KBM-7 (cell line): ENCODE measurements around the gene INO80D.
"Not testable (repeated sequence)": the region's sequence is repeated elsewhere in the genome, so short reads cannot be mapped to it uniquely, and the experiment has no call there.

Experiments
- DNase-seq: peaks from one replicate; pipeline ENCODE4 v3.0.0-alpha.2; 2015
- in situ Hi-C: fragments of 300-500 bp; cut with MboI; formaldehyde crosslinking; loops from 2 replicates; pipeline ENCODE4 v1.14.3; 2020; ENCODE audit warnings: low sequenced_read_pairs, low pct_unique_long_range_greater_than_20kb, mixed read lengths

Gene INO80D

GRCh38 chr2:206040525-206040924, 45.4 kb downstream of the INO80D start:
- DNase-seq: no peak
- in situ Hi-C loops: no loop called here

- in situ Hi-C loops, DNase-seq: not testable (repeated sequence)
Observed at GRCh38 chr2:206035393-206035792, 50.6 kb downstream of the INO80D start.

- DNase-seq, in situ Hi-C loops: not testable (repeated sequence)
Observed at GRCh38 chr2:206033452-206033851, 52.5 kb downstream of the INO80D start.

- in situ Hi-C loops: no loop called here
- no peak for DNase-seq
Observed at GRCh38 chr2:206031950-206032567, 53.9 kb downstream of the INO80D start.

GRCh38 chr2:206031162-206031784, 54.7 kb downstream of the INO80D start:
- DNase-seq: no peak
- in situ Hi-C loops: no loop called here

- in situ Hi-C loops: no loop called here
- no peak for DNase-seq
Observed at GRCh38 chr2:206028101-206028500, 57.9 kb downstream of the INO80D start.

- in situ Hi-C loops: no loop called here
- DNase-seq: peak; percentile 5
Observed at GRCh38 chr2:206023183-206023582, 62.8 kb downstream of the INO80D start.

- in situ Hi-C loops: no loop called here
- no peak for DNase-seq
Observed at GRCh38 chr2:206020171-206020570, 65.8 kb downstream of the INO80D start.

- DNase-seq, in situ Hi-C loops: not testable (repeated sequence)
Observed at GRCh38 chr2:206015746-206016145, 70.2 kb downstream of the INO80D start.

- no peak for DNase-seq
- in situ Hi-C loops: no loop called here
Observed at GRCh38 chr2:206011795-206012194, 74.2 kb downstream of the INO80D start.

- in situ Hi-C loops: no loop called here
- no peak for DNase-seq
Observed at GRCh38 chr2:206011018-206011614, 74.9 kb downstream of the INO80D start.

- in situ Hi-C loops: no loop called here
- peak; percentile 35 for DNase-seq
Observed at GRCh38 chr2:206004004-206004693, 81.8 kb downstream of the INO80D start.

GRCh38 chr2:206002440-206002839, 83.5 kb downstream of the INO80D start:
- in situ Hi-C loops: no loop called here

GRCh38 chr2:206001912-206002311, 84.1 kb downstream of the INO80D start:
- DNase-seq: no peak
- in situ Hi-C loops: no loop called here

More at GRCh38 chr2:206002440-206002839, 83.5 kb downstream of the INO80D start:
- DNase-seq: no peak

GRCh38 chr2:206000776-206001175, 85.2 kb downstream of the INO80D start:
- DNase-seq: no peak
- in situ Hi-C loops: no loop called here

- in situ Hi-C loops: no loop called here
- no peak for DNase-seq
Observed at GRCh38 chr2:205998583-205998982, 87.4 kb downstream of the INO80D start.

GRCh38 chr2:205996161-205996560, 89.8 kb downstream of the INO80D start:
- no peak for DNase-seq
- in situ Hi-C loops: no loop called here

- no peak for DNase-seq
- in situ Hi-C loops: no loop called here
Observed at GRCh38 chr2:205995260-205995659, 90.7 kb downstream of the INO80D start.

- no peak for DNase-seq
- in situ Hi-C loops: no loop called here
Observed at GRCh38 chr2:205994344-205994743, 91.6 kb downstream of the INO80D start.

- in situ Hi-C loops: no loop called here
Observed at GRCh38 chr2:205990104-205990503, 95.9 kb downstream of the INO80D start.

More at GRCh38 chr2:205990104-205990503, 95.9 kb downstream of the INO80D start:
- no peak for DNase-seq
